GM12872 (cell line): ENCODE measurements around the gene TRIM28.

Experiments used
- TF ChIP-seq, protein P1 (sequence below): IDR thresholded peaks from 3 replicates; pipeline ENCODE4 v1.5.1; 2011; ENCODE audit warnings: low read depth, mild to moderate bottlenecking, low read length, moderate library complexity; ENCODE audit not compliant: insufficient read depth

Gene TRIM28

DNA sequence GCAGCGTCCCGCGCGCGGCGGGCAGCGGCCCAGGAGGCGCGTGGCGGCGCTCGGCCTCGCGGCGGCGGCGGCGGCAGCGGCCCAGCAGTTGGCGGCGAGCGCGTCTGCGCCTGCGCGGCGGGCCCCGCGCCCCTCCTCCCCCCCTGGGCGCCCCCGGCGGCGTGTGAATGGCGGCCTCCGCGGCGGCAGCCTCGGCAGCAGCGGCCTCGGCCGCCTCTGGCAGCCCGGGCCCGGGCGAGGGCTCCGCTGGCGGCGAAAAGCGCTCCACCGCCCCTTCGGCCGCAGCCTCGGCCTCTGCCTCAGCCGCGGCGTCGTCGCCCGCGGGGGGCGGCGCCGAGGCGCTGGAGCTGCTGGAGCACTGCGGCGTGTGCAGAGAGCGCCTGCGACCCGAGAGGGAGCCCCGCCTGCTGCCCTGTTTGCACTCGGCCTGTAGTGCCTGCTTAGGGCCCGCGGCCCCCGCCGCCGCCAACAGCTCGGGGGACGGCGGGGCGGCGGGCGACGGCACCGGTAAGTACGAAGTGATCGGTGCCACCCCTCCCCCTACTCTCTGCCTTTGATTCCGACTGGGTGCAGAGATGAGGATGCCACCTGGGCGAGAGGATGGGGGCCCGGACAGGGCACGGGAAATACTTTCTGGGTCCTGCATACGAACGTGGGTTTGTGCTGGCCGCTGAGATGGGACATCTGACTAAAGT is 874 bp downstream of the TRIM28 start:
- TF ChIP-seq, protein P1, sequence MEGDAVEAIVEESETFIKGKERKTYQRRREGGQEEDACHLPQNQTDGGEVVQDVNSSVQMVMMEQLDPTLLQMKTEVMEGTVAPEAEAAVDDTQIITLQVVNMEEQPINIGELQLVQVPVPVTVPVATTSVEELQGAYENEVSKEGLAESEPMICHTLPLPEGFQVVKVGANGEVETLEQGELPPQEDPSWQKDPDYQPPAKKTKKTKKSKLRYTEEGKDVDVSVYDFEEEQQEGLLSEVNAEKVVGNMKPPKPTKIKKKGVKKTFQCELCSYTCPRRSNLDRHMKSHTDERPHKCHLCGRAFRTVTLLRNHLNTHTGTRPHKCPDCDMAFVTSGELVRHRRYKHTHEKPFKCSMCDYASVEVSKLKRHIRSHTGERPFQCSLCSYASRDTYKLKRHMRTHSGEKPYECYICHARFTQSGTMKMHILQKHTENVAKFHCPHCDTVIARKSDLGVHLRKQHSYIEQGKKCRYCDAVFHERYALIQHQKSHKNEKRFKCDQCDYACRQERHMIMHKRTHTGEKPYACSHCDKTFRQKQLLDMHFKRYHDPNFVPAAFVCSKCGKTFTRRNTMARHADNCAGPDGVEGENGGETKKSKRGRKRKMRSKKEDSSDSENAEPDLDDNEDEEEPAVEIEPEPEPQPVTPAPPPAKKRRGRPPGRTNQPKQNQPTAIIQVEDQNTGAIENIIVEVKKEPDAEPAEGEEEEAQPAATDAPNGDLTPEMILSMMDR = no peak

DNA sequence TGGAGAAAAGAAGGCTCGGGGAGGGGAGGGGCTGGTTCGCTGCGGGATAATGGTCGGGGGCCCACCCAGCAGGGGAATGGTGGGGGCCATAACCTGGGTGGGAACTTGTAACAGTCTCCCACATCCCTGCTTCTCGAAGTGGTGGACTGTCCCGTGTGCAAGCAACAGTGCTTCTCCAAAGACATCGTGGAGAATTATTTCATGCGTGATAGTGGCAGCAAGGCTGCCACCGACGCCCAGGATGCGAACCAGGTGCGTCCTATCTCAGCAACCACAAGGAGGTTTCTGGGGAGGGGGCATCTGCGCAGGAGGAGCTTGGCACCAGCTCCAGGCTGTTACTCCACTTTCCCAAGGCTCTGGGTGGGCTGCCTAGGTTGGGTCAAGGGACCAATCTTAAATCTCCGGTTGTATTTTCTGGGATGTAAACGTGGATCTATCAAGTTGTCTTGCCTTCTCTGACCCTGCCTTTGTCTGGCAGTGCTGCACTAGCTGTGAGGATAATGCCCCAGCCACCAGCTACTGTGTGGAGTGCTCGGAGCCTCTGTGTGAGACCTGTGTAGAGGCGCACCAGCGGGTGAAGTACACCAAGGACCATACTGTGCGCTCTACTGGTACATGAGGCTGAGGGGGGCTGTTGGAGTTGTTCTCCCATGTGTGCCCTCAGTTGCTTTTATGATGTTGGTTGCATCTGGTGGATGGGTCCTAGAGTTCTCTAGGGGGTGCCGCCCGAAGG is 1.6 kb downstream of the TRIM28 start:
- TF ChIP-seq, protein P1 = no peak

DNA sequence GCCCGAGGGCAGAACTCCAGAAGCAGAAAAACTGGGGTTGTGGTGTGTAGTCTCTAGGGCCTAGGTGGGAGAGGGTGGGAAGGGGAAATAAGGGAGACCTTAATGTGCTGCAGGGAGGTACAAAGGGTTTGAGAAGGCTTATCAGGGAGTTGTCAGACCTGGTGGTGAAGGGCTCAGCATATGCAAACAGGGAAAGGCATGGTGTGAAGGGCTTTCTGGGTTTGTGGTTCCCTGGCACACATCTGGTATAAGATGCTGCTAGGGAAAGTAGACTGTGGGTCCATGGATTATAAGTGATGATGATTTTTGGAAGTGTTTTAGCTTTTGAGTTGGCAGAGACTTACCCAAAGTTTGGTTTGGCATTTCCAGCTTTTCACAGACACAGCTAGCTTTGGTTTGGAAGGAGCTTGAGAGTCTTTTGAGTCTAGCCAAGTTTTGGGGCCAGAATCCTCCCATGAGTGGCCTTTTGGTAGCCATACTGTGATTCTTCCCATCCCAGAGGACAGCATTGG is 2.2 kb downstream of the TRIM28 start:
- TF ChIP-seq, protein P1 = no peak

DNA sequence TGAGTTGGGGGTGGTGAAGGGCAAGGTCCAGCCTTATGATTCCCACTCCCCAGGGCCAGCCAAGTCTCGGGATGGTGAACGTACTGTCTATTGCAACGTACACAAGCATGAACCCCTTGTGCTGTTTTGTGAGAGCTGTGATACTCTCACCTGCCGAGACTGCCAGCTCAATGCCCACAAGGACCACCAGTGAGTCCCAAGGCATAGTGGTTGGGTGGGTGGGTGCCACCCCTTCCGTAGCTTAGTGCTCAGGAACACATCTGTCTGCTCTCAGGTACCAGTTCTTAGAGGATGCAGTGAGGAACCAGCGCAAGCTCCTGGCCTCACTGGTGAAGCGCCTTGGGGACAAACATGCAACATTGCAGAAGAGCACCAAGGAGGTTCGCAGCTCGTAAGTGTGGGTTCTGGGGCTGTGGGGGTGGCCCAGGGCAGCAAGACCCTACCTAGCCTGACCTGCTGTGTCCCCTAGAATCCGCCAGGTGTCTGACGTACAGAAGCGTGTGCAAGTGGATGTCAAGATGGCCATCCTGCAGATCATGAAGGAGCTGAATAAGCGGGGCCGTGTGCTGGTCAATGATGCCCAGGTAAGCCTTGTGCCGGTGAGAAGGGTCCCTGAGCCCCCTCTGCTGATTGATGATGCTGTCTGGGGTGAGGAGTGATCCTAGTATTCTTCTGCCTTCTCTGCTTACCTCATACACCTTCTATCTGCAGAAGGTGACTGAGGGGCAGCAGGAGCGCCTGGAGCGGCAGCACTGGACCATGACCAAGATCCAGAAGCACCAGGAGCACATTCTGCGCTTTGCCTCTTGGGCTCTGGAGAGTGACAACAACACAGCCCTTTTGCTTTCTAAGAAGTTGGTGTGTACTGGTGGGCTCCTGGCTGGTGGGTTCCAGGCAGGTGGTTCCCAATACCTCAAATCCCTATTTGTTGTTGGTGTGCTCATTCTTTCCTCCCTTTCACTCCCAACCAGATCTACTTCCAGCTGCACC is 3.8 kb downstream of the TRIM28 start:
- TF ChIP-seq, protein P1 = no peak

DNA sequence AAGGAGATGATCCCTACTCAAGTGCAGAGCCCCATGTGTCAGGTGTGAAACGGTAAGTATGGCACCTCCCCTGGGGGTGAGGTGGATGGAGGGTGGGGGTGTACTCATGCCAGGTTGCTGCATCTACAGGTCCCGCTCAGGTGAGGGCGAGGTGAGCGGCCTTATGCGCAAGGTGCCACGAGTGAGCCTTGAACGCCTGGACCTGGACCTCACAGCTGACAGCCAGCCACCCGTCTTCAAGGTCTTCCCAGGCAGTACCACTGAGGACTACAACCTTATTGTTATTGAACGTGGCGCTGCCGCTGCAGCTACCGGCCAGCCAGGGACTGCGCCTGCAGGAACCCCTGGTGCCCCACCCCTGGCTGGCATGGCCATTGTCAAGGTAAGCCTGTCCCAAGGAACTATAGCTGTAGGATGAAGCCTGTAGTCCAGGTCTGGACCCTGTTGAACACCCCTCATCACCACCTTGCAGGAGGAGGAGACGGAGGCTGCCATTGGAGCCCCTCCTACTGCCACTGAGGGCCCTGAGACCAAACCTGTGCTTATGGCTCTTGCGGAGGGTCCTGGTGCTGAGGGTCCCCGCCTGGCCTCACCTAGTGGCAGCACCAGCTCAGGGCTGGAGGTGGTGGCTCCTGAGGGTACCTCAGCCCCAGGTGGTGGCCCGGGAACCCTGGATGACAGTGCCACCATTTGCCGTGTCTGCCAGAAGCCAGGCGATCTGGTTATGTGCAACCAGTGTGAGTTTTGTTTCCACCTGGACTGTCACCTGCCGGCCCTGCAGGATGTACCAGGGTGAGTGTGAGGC is 5.2 kb downstream of the TRIM28 start:
- TF ChIP-seq, protein P1 = no peak

DNA sequence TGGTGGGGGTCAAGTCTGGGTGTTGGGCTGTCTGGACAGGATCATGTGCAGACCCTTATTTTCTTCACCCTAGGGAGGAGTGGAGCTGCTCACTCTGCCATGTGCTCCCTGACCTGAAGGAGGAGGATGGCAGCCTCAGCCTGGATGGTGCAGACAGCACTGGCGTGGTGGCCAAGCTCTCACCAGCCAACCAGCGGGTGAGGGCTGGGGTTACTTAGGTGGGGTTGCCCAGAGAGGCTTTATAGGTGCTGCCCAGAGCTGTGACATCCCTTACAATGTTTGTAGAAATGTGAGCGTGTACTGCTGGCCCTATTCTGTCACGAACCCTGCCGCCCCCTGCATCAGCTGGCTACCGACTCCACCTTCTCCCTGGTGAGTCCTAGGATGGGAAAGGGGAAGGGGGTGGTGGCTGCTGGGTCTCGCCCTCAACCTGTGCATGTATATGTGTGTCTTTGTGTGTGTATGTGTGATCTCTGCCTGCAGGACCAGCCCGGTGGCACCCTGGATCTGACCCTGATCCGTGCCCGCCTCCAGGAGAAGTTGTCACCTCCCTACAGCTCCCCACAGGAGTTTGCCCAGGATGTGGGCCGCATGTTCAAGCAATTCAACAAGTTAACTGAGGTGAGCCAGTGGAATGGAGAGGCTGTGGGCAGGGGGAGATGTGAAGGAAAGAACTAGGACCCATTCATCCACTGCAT is 5.9 kb downstream of the TRIM28 start:
- TF ChIP-seq, protein P1 = no peak
